ENCODE data around the gene GMIP. TPM values are rescaled to one million over a fixed set of nuclear protein-coding genes. Genes with fewer than 3 reads are reported as not detected.

The GMIP gene
- total and polyA plus RNA-seq, 10 donors: 26.7 to 141 (median 94.0) TPM

DNA sequence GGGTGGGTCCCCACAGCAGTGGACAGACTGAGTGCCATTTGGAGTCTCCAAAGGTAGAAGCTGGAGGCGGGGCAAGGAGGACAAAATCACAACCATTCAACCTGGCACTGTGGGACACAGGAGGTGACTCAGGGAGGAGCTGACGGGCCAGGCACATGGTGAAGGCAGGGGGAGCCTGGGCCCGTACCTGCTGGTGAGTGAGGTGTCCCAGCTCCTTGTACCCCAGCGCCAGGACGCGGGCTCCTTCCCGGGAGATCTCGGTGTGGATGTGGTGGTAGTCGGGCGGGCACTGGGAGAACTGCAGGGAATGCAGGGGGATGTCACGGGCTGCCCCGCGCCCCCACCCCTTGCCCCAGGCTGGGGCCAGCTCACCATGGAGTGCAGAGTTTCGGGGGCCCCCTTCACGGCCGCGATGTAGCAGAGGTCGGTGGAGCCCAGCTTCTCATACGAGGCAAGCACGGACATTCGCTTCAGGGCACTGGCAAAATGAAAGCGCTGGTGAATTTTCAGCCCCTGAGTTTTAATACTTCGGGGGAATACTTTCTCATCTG, 10.2 kb upstream of the GMIP start:
- no peaks in the 10 kb centered on the region for H3K9me3 ChIP-seq
- DNase-seq: no peak
- no peak overlapping the region for H3K27ac ChIP-seq
- TF ChIP-seq POLR2AphosphoS5 (IDR thresholded peaks at IDR 0.05) (peak in 1 of 3 donors; percentile 19), POLR2A (IDR thresholded peaks at IDR 0.05) (no peak)
- no peaks in the 10 kb centered on the region for H3K27me3 ChIP-seq (replicated peaks in 1 of 7)
- H3K4me1 ChIP-seq: no peaks in the 10 kb centered on the region
- no peak overlapping the region for H3K4me3 ChIP-seq
- intact Hi-C loops (cut with DNase I; ENCODE audit: low total_unique reads): no loop called here
- peaks cover 17 to 100% (median 99%) of the 10 kb centered on the region in 6 donors for H3K36me3 ChIP-seq
- WGBS, 5 donors: 96 to 98% (median 98%) methylated on average over 11 to 23 of the region's 23 CpGs

DNA sequence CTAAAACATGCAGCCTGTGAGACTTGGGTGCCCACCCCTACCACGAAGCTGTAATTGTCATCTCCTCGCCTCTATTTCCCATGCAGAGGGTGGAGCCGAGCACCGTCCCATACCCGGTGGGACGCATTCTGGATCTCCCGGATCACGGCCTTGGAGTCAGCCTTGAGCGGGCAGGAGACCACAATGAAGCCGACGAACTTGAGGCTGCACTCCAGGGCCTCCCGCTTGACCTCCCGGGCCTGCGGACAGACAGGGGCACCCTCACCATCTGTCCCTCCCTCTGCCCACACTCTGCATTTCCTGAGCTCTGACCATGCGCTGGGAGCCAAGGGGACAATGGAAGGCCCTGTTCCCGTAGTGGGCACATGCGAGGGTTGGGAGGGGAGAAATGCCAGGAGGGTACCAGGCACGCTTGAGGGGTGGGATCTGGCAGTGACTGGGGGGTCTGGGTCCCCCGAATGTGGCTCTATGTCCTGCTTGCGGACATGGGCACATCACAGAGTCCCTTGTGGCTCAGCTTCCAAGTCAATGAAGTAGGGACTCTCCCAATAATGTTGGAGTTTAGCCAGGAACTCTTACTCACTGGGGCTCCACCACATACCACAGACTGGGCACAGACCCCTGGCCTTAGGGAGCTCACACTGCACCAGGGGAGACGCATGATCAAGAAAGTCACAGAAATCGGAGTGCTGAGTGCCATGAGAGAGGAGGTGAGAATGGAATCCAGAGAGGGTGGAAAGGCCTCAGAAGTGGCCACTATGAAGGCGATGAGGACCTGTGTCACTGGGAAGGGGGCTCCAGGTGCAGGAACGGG, 9.2 kb upstream of the GMIP start:
- Histone ChIP-seq H3K36me3 (peaks cover 15 to 100% (median 98%) of the 10 kb centered on the region in 6 donors), H3K27me3 (replicated peaks in 1 of 7) (no peaks in the 10 kb centered on the region), H3K9me3 (no peaks in the 10 kb centered on the region), H3K27ac (no peak overlapping the region), H3K4me1 (no peaks in the 10 kb centered on the region), H3K4me3 (no peak overlapping the region)
- no peak for TF ChIP-seq POLR2A (IDR thresholded peaks at IDR 0.05)
- TF ChIP-seq POLR2AphosphoS5 (IDR thresholded peaks at IDR 0.05): peak in 2 of 3 donors; percentile 20 to 50
- WGBS, 5 donors: 91 to 95% (median 91%) methylated on average over 23 to 24 of the region's 24 CpGs
- DNase-seq: no peak
- intact Hi-C loops (cut with DNase I; ENCODE audit: low total_unique reads): no loop called here

- no peaks in the 10 kb centered on the region for H3K9me3 ChIP-seq
- no peak overlapping the region for H3K27ac ChIP-seq
- no peak overlapping the region for H3K4me3 ChIP-seq
- TF ChIP-seq, protein P1, sequence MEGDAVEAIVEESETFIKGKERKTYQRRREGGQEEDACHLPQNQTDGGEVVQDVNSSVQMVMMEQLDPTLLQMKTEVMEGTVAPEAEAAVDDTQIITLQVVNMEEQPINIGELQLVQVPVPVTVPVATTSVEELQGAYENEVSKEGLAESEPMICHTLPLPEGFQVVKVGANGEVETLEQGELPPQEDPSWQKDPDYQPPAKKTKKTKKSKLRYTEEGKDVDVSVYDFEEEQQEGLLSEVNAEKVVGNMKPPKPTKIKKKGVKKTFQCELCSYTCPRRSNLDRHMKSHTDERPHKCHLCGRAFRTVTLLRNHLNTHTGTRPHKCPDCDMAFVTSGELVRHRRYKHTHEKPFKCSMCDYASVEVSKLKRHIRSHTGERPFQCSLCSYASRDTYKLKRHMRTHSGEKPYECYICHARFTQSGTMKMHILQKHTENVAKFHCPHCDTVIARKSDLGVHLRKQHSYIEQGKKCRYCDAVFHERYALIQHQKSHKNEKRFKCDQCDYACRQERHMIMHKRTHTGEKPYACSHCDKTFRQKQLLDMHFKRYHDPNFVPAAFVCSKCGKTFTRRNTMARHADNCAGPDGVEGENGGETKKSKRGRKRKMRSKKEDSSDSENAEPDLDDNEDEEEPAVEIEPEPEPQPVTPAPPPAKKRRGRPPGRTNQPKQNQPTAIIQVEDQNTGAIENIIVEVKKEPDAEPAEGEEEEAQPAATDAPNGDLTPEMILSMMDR (IDR thresholded peaks at IDR 0.05 in 8 of 11, conservative IDR thresholded peaks at IDR 0.05 in 3 of 11): no peak
- peak in 1 of 3 donors; percentile 62 for TF ChIP-seq POLR2AphosphoS5 (IDR thresholded peaks at IDR 0.05)
- no peak for TF ChIP-seq POLR2A (IDR thresholded peaks at IDR 0.05)
- DNase-seq: no peak
- H3K36me3 ChIP-seq: peaks cover 19 to 100% (median 98%) of the 10 kb centered on the region in 6 donors
- no peaks in the 10 kb centered on the region for H3K27me3 ChIP-seq (replicated peaks in 1 of 7)
- intact Hi-C loops (cut with DNase I; ENCODE audit: low total_unique reads): no loop called here
- 70 to 93% (median 73%) methylated on average over 13 of the region's 13 CpGs for WGBS, 5 donors
- H3K4me1 ChIP-seq: no peaks in the 10 kb centered on the region
Measured at GRCh38 chr19:19651076-19651475, 7.6 kb upstream of the GMIP start.

GRCh38 chr19:19650331-19650730, 6.9 kb upstream of the GMIP start:
- Histone ChIP-seq H3K27ac (no peak overlapping the region), H3K4me1 (no peaks in the 10 kb centered on the region), H3K4me3 (no peak overlapping the region), H3K27me3 (replicated peaks in 1 of 7) (no peaks in the 10 kb centered on the region), H3K9me3 (no peaks in the 10 kb centered on the region), H3K36me3 (peaks cover 17 to 100% (median 98%) of the 10 kb centered on the region in 6 donors)
- 76 to 91% (median 89%) methylated on average over 6 to 9 of the region's 9 CpGs for WGBS, 5 donors
- intact Hi-C loops (cut with DNase I; ENCODE audit: low total_unique reads): no loop called here
- DNase-seq: no peak
- peak in 2 of 3 donors; percentile 23 to 32 for TF ChIP-seq POLR2AphosphoS5 (IDR thresholded peaks at IDR 0.05)
- TF ChIP-seq, protein P1 (IDR thresholded peaks at IDR 0.05 in 8 of 11, conservative IDR thresholded peaks at IDR 0.05 in 3 of 11): no peak

DNA sequence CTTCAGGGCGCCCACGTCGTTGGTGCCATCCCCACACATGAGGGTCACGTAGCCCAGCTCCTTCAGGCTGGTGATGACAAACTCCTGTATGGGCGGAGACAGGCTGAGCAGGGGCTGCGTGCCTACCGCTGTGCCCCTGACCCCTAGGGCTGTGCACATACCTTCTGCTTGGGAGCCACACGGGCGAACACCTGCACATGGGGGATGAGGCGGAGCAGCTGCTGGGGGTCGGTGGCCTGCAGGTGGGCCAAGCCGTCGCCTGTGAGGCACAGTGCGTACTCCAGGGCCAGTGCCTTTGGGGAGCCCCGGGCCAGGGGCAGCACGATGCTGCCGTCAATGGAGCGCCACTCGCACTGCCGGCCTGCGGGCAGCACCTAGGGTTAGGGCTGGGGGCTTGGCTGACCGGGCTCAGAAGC, 6.1 kb upstream of the GMIP start:
- Histone ChIP-seq H3K36me3 (peaks cover 11 to 100% (median 98%) of the 10 kb centered on the region in 6 donors), H3K4me3 (no peak overlapping the region), H3K9me3 (no peaks in the 10 kb centered on the region), H3K4me1 (peaks cover 0 to 1% (median 0%) of the 10 kb centered on the region in 6 donors), H3K27me3 (replicated peaks in 1 of 7) (no peaks in the 10 kb centered on the region), H3K27ac (no peak overlapping the region)
- 92 to 95% (median 94%) methylated on average over 10 to 22 of the region's 22 CpGs for WGBS, 5 donors
- no peak for DNase-seq
- intact Hi-C loops (cut with DNase I; ENCODE audit: low total_unique reads): no loop called here
- TF ChIP-seq, protein P1 (IDR thresholded peaks at IDR 0.05 in 8 of 11, conservative IDR thresholded peaks at IDR 0.05 in 3 of 11): no peak
- peak in 1 of 3 donors; percentile 71 for TF ChIP-seq POLR2AphosphoS5 (IDR thresholded peaks at IDR 0.05)
- TF ChIP-seq POLR2A (IDR thresholded peaks at IDR 0.05): no peak
